WTC11 (cell line): Measurements from ENCODE around the gene FBN3. TPM values are rescaled to one million over a fixed set of nuclear protein-coding genes. Genes with fewer than 3 reads are reported as not detected.
"Not testable (repeated sequence)": the region's sequence is repeated elsewhere in the genome, so short reads cannot be mapped to it uniquely, and the experiment has no call there.

Source experiments
- ATAC-seq: fragments of 200-7000 bp; cut with Tn5 transposase; 2 replicates; pipeline ENCODE4 v1.10.0; 2021; ENCODE audit warnings: mild to moderate bottlenecking, moderate library complexity
- CTCF ChIA-PET: fragments of 300-600 bp; sonication (Branson Sonifier 250); formaldehyde crosslinking; loops from one replicate; lab custom pipeline; 2021; ENCODE audit warnings: antibody characterized with exemption; lab: Charles Lee
- POLR2A ChIA-PET: fragments of 350-600 bp; sonication (Branson Sonifier 250); formaldehyde crosslinking; loops from one replicate; lab custom pipeline; 2021; ENCODE audit warnings: antibody characterized with exemption; lab: Charles Lee
- DNase-seq: peaks from one replicate; pipeline ENCODE4 v3.0.0; 2021; ENCODE audit warnings: low spot score
- H3K27ac Mint-ChIP-seq: 2 replicates; pipeline ENCODE4 v1.8.0; 2021; ENCODE audit warnings: mixed read lengths
- H3K27me3 Mint-ChIP-seq: 2 replicates; pipeline ENCODE4 v1.8.0; 2021; ENCODE audit warnings: low read depth, mild to moderate bottlenecking, moderate library complexity, mixed read lengths
- H3K36me3 Mint-ChIP-seq: 2 replicates; pipeline ENCODE4 v1.8.0; 2021; ENCODE audit warnings: mixed read lengths
- H3K4me1 Mint-ChIP-seq: 2 replicates; pipeline ENCODE4 v1.8.0; 2022; ENCODE audit warnings: mixed read lengths
- H3K4me3 Mint-ChIP-seq: 2 replicates; pipeline ENCODE4 v1.8.0; 2021; ENCODE audit warnings: mild to moderate bottlenecking, moderate library complexity, mixed read lengths
- H3K9me3 Mint-ChIP-seq: 2 replicates; pipeline ENCODE4 v1.8.0; 2021; ENCODE audit warnings: mixed read lengths
- ELF4 ChIP-seq: sonication (generic); formaldehyde crosslinking; IDR thresholded peaks from 2 replicates; pipeline ENCODE4 v1.8.1; 2022; ENCODE audit warnings: low read depth, mild to moderate bottlenecking, moderate library complexity, missing genetic modification reagents
- FOXJ3 ChIP-seq: sonication (generic); formaldehyde crosslinking; IDR thresholded peaks from 2 replicates; pipeline ENCODE4 v1.9.0; 2021; ENCODE audit warnings: missing genetic modification reagents, mild to moderate bottlenecking, borderline replicate concordance
- FOXK1 ChIP-seq: sonication (generic); formaldehyde crosslinking; IDR thresholded peaks from 2 replicates; pipeline ENCODE4 v1.8.0; 2022; ENCODE audit warnings: mild to moderate bottlenecking, moderate library complexity, missing genetic modification reagents
- FOXP1 ChIP-seq: sonication (generic); formaldehyde crosslinking; IDR thresholded peaks from 2 replicates; pipeline ENCODE4 v1.8.0; 2022; ENCODE audit warnings: missing genetic modification reagents, mild to moderate bottlenecking, moderate library complexity, borderline replicate concordance
- GABPB1 ChIP-seq: sonication (generic); formaldehyde crosslinking; IDR thresholded peaks from 2 replicates; pipeline ENCODE4 v1.8.1; 2023; ENCODE audit warnings: mild to moderate bottlenecking, missing genetic modification reagents
- GRHL2 ChIP-seq: fragments of 250-450 bp; sonication (Bioruptor Pico); IDR thresholded peaks from 2 replicates; pipeline ENCODE4 v1.8.0; 2022; ENCODE audit warnings: mild to moderate bottlenecking, moderate library complexity; ENCODE audit not compliant: insufficient replicate concordance, severe bottlenecking
- MXD4 ChIP-seq: fragments of 250-450 bp; sonication (Bioruptor Pico); IDR thresholded peaks from 2 replicates; pipeline ENCODE4 v1.8.0; 2021; ENCODE audit warnings: mild to moderate bottlenecking, moderate library complexity, borderline replicate concordance
- NFATC4 ChIP-seq: fragments of 250-450 bp; sonication (Bioruptor Pico); IDR thresholded peaks from 2 replicates; pipeline ENCODE4 v1.9.0; 2021; ENCODE audit warnings: mild to moderate bottlenecking
- NFE2L1 ChIP-seq: sonication (generic); formaldehyde crosslinking; IDR thresholded peaks from 2 replicates; pipeline ENCODE4 v1.8.1; 2023; ENCODE audit warnings: missing genetic modification reagents
- SMAD3 ChIP-seq: sonication (generic); formaldehyde crosslinking; IDR thresholded peaks from 2 replicates; pipeline ENCODE4 v1.8.0; 2022; ENCODE audit warnings: missing genetic modification reagents, mild to moderate bottlenecking, borderline replicate concordance
- TCF7 ChIP-seq: sonication (generic); formaldehyde crosslinking; IDR thresholded peaks from 2 replicates; pipeline ENCODE4 v1.8.0; 2022; ENCODE audit warnings: mild to moderate bottlenecking, low read depth, missing genetic modification reagents, moderate library complexity
- TP53 ChIP-seq: sonication (generic); formaldehyde crosslinking; IDR thresholded peaks from 2 replicates; pipeline ENCODE4 v1.8.1; 2023; ENCODE audit warnings: mild to moderate bottlenecking, missing genetic modification reagents
- ZBTB21 ChIP-seq: sonication (generic); formaldehyde crosslinking; IDR thresholded peaks from 2 replicates; pipeline ENCODE4 v1.8.1; 2023; ENCODE audit warnings: mild to moderate bottlenecking, missing genetic modification reagents, borderline replicate concordance
- ZNF121 ChIP-seq: sonication (generic); formaldehyde crosslinking; IDR thresholded peaks from 2 replicates; pipeline ENCODE4 v1.8.0; 2023; ENCODE audit warnings: missing genetic modification reagents
- ZNF138 ChIP-seq: sonication (generic); formaldehyde crosslinking; conservative IDR thresholded peaks from 2 replicates; pipeline ENCODE4 v1.8.1; 2022; ENCODE audit warnings: mild to moderate bottlenecking, moderate library complexity, missing genetic modification reagents
- ZNF317 ChIP-seq: sonication (generic); formaldehyde crosslinking; IDR thresholded peaks from 2 replicates; pipeline ENCODE4 v1.8.1; 2023; ENCODE audit warnings: low read depth, mild to moderate bottlenecking, moderate library complexity, missing genetic modification reagents, borderline replicate concordance
- total RNA-seq: library from RNA; stranded (reverse); gene quantifications from 3 replicates; pipeline ENCODE4 v1.2.3, GENCODE V29; 2021
- TF ChIP-seq, protein P1 (sequence below): sonication (generic); formaldehyde crosslinking; IDR thresholded peaks from 2 replicates; pipeline ENCODE4 v1.8.0; 2023; ENCODE audit warnings: missing genetic modification reagents, mild to moderate bottlenecking, borderline replicate concordance
- TF ChIP-seq, protein P2 (sequence below): fragments of 250-450 bp; sonication (Bioruptor Pico); IDR thresholded peaks from 2 replicates; pipeline ENCODE4 v1.9.0; 2021; ENCODE audit warnings: mild to moderate bottlenecking
- TF ChIP-seq, protein P3 (sequence below): fragments of 250-450 bp; sonication (Bioruptor Pico); IDR thresholded peaks from 2 replicates; pipeline ENCODE4 v1.9.0; 2021; ENCODE audit warnings: mild to moderate bottlenecking, borderline replicate concordance
- TF ChIP-seq, protein P4 (sequence below): sonication (generic); formaldehyde crosslinking; IDR thresholded peaks from 2 replicates; pipeline ENCODE4 v1.8.1; 2023; ENCODE audit warnings: mild to moderate bottlenecking, missing genetic modification reagents, borderline replicate concordance

The FBN3 gene
- total RNA-seq, 1 experiment from 2014 or later = 54.8 TPM

DNA sequence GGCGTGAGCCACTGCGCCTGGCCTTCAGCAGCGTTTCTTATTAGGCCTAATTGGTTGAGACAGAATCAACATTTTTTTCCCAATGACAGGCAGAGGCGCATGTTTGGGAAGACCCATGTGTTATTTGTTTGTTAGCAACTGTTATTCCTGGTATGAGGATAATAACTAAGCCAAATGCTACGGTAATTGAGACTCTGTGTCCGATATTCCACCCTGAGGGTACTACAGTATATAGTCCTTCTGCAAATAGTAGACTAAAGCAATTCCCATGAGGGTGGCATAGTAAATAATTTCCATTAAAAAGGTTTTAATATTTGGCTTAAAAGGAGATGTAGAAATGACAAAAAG lies 115.2 kb downstream of the FBN3 start (continued):
- TF ChIP-seq TP53 (CRISPR knock-in tag) (no peak), ZNF121 (no peak), FOXJ3 (CRISPR knock-in tag) (no peak), ZBTB21 (CRISPR knock-in tag) (no peak), GRHL2 (CRISPR knock-in tag) (no peak), FOXK1 (CRISPR knock-in tag) (no peak), NFE2L1 (CRISPR knock-in tag) (no peak)
- TF ChIP-seq, all 79 proteins: peak for 0

DNA sequence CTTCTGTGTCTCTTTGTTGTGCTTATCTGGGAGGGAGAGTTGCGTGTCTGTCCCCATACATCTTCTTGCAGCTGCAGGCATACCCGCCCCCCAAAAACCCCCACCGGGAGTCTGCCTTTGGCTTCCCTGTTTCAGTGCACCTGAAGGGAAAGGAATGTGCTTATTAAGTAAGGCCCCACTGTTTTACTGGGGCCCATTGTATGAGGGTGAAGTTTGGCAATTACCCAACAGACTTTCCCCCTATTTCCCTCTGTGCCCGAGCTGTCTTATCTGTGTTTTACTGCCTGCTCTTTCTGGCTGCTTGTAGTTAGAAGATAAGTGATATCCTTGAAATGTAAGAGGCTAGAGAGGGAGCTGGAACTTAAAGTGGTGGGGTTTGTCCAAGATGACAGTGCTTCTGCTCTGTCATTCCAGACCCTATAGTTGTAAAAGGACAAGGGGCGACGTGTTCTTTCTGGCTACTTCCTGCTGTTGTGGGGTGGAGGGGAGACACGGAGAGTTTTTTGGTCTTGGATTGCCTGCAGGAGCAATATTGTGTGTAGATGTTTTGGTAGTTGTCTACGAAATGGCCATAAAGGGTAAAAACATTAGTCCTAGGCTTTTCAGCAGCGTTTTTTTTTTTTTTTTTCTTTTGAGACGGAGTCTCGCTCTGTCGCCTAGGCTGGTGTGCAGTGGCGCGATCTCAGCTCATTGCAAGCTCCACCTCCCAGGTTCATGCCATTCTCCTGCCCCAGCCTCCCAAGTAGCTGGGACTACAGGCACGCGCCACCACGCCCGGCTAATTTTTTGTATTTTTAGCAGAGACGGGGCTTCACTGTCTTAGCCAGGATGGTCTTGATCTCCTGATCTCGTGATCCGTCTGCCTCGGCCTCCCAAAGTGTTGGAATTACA lies 115.9 kb downstream of the FBN3 start:
- Mint-ChIP-seq H3K4me1 (peaks cover 21% of the 10 kb centered on the region), H3K27ac (peak overlapping the region; percentile 89), H3K27me3 (peaks cover 10% of the 10 kb centered on the region)
- H3K36me3 Mint-ChIP-seq, H3K4me3 Mint-ChIP-seq, H3K9me3 Mint-ChIP-seq, POLR2A ChIA-PET: not testable (repeated sequence)
- ATAC-seq (peak; percentile 41), DNase-seq (peak; percentile 56)
- CTCF ChIA-PET = interaction anchor here (1.4 to 1.6 kb wide), 2 partner anchors 31 to 63 kb away, joined by 6 to 7 read pairs; no protein-coding TSS in a partner anchor

DNA sequence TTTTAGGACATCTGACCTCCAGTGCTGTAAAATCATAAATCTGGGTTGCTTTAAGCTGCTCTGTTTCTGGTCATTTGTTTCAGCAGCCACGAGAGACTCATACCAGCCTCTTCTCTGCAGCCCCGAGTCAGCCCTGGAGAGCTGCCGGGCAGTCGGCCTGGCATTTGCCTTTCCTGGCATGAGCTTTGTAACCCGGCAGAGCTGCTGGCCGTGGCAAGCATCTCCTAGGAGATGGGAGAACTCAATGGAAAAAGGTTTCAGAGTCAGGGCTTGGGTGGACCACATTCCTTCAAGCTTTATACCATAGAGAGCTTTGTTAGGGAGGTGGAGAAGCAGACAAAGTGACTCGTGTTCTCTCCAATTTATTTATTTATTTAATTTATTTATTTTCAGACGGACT lies 118.4 kb downstream of the FBN3 start:
- no peak overlapping the region for H3K4me3 Mint-ChIP-seq
- H3K27ac Mint-ChIP-seq = no peak overlapping the region
- CTCF ChIA-PET = interaction anchor here (0.5 to 2.5 kb wide), 3 partner anchors 29 to 79 kb away, joined by 3 to 24 read pairs (median 6); no protein-coding TSS in a partner anchor
- no peaks in the 10 kb centered on the region for H3K36me3 Mint-ChIP-seq
- H3K27me3 Mint-ChIP-seq = no peaks in the 10 kb centered on the region; the same call in 1 of the 2 replicates
- H3K4me1 Mint-ChIP-seq = peaks cover 18% of the 10 kb centered on the region
- H3K9me3 Mint-ChIP-seq = no peaks in the 10 kb centered on the region
- DNase-seq (no peak), ATAC-seq (no peak)
- POLR2A ChIA-PET = no interaction called here
- TF ChIP-seq SMAD3 (CRISPR knock-in tag) = no peak
- TF ChIP-seq FOXP1 = no peak
- TF ChIP-seq, protein P1, sequence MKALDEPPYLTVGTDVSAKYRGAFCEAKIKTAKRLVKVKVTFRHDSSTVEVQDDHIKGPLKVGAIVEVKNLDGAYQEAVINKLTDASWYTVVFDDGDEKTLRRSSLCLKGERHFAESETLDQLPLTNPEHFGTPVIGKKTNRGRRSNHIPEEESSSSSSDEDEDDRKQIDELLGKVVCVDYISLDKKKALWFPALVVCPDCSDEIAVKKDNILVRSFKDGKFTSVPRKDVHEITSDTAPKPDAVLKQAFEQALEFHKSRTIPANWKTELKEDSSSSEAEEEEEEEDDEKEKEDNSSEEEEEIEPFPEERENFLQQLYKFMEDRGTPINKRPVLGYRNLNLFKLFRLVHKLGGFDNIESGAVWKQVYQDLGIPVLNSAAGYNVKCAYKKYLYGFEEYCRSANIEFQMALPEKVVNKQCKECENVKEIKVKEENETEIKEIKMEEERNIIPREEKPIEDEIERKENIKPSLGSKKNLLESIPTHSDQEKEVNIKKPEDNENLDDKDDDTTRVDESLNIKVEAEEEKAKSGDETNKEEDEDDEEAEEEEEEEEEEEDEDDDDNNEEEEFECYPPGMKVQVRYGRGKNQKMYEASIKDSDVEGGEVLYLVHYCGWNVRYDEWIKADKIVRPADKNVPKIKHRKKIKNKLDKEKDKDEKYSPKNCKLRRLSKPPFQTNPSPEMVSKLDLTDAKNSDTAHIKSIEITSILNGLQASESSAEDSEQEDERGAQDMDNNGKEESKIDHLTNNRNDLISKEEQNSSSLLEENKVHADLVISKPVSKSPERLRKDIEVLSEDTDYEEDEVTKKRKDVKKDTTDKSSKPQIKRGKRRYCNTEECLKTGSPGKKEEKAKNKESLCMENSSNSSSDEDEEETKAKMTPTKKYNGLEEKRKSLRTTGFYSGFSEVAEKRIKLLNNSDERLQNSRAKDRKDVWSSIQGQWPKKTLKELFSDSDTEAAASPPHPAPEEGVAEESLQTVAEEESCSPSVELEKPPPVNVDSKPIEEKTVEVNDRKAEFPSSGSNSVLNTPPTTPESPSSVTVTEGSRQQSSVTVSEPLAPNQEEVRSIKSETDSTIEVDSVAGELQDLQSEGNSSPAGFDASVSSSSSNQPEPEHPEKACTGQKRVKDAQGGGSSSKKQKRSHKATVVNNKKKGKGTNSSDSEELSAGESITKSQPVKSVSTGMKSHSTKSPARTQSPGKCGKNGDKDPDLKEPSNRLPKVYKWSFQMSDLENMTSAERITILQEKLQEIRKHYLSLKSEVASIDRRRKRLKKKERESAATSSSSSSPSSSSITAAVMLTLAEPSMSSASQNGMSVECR = no peak
- no peak for TF ChIP-seq ZNF138 (CRISPR knock-in tag)
- TF ChIP-seq ZNF317 (CRISPR knock-in tag) = no peak
- TF ChIP-seq, protein P2, sequence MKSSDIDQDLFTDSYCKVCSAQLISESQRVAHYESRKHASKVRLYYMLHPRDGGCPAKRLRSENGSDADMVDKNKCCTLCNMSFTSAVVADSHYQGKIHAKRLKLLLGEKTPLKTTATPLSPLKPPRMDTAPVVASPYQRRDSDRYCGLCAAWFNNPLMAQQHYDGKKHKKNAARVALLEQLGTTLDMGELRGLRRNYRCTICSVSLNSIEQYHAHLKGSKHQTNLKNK = no peak
- TF ChIP-seq MXD4 (CRISPR knock-in tag) = no peak
- TF ChIP-seq, protein P3, sequence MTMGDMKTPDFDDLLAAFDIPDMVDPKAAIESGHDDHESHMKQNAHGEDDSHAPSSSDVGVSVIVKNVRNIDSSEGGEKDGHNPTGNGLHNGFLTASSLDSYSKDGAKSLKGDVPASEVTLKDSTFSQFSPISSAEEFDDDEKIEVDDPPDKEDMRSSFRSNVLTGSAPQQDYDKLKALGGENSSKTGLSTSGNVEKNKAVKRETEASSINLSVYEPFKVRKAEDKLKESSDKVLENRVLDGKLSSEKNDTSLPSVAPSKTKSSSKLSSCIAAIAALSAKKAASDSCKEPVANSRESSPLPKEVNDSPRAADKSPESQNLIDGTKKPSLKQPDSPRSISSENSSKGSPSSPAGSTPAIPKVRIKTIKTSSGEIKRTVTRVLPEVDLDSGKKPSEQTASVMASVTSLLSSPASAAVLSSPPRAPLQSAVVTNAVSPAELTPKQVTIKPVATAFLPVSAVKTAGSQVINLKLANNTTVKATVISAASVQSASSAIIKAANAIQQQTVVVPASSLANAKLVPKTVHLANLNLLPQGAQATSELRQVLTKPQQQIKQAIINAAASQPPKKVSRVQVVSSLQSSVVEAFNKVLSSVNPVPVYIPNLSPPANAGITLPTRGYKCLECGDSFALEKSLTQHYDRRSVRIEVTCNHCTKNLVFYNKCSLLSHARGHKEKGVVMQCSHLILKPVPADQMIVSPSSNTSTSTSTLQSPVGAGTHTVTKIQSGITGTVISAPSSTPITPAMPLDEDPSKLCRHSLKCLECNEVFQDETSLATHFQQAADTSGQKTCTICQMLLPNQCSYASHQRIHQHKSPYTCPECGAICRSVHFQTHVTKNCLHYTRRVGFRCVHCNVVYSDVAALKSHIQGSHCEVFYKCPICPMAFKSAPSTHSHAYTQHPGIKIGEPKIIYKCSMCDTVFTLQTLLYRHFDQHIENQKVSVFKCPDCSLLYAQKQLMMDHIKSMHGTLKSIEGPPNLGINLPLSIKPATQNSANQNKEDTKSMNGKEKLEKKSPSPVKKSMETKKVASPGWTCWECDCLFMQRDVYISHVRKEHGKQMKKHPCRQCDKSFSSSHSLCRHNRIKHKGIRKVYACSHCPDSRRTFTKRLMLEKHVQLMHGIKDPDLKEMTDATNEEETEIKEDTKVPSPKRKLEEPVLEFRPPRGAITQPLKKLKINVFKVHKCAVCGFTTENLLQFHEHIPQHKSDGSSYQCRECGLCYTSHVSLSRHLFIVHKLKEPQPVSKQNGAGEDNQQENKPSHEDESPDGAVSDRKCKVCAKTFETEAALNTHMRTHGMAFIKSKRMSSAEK = no peak
- TF ChIP-seq, protein P4, sequence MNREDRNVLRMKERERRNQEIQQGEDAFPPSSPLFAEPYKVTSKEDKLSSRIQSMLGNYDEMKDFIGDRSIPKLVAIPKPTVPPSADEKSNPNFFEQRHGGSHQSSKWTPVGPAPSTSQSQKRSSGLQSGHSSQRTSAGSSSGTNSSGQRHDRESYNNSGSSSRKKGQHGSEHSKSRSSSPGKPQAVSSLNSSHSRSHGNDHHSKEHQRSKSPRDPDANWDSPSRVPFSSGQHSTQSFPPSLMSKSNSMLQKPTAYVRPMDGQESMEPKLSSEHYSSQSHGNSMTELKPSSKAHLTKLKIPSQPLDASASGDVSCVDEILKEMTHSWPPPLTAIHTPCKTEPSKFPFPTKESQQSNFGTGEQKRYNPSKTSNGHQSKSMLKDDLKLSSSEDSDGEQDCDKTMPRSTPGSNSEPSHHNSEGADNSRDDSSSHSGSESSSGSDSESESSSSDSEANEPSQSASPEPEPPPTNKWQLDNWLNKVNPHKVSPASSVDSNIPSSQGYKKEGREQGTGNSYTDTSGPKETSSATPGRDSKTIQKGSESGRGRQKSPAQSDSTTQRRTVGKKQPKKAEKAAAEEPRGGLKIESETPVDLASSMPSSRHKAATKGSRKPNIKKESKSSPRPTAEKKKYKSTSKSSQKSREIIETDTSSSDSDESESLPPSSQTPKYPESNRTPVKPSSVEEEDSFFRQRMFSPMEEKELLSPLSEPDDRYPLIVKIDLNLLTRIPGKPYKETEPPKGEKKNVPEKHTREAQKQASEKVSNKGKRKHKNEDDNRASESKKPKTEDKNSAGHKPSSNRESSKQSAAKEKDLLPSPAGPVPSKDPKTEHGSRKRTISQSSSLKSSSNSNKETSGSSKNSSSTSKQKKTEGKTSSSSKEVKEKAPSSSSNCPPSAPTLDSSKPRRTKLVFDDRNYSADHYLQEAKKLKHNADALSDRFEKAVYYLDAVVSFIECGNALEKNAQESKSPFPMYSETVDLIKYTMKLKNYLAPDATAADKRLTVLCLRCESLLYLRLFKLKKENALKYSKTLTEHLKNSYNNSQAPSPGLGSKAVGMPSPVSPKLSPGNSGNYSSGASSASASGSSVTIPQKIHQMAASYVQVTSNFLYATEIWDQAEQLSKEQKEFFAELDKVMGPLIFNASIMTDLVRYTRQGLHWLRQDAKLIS (CRISPR knock-in tag) = no peak
- TF ChIP-seq ELF4 (CRISPR knock-in tag) = no peak
- no peak for TF ChIP-seq TCF7 (CRISPR knock-in tag)
- no peak for TF ChIP-seq GABPB1 (CRISPR knock-in tag)
- TF ChIP-seq NFATC4 (CRISPR knock-in tag) = no peak
